GM19025 (cell line): ENCODE data around the gene HTR3B.
"Not testable (repeated sequence)": the region's sequence is repeated elsewhere in the genome, so short reads cannot be mapped to it uniquely, and the experiment has no call there.

Experiments used
- ATAC-seq: cut with Tn5 transposase; IDR thresholded peaks from one replicate; pipeline ENCODE4 v1.9.1; 2021; ENCODE audit warnings: mild to moderate bottlenecking, low read depth, moderate library complexity; ENCODE audit not compliant: unreplicated experiment

The HTR3B gene

GRCh38 chr11:113880971-113881370 is 23.6 kb upstream of the HTR3B start:
- ATAC-seq = no peak

GRCh38 chr11:113881856-113882255 is 22.7 kb upstream of the HTR3B start:
- ATAC-seq = no peak

GRCh38 chr11:113884361-113884836 is 20.2 kb upstream of the HTR3B start:
- ATAC-seq = no peak

GRCh38 chr11:113885897-113886296 is 18.7 kb upstream of the HTR3B start:
- no peak for ATAC-seq

- ATAC-seq = no peak
These were observed 15.7 kb upstream of the HTR3B start for GRCh38 chr11:113888848-113889247.

- no peak for ATAC-seq
These were observed 10.1 kb upstream of the HTR3B start for GRCh38 chr11:113894421-113894996.

- ATAC-seq = no peak
These were observed 9.0 kb upstream of the HTR3B start for GRCh38 chr11:113895367-113896155.

DNA sequence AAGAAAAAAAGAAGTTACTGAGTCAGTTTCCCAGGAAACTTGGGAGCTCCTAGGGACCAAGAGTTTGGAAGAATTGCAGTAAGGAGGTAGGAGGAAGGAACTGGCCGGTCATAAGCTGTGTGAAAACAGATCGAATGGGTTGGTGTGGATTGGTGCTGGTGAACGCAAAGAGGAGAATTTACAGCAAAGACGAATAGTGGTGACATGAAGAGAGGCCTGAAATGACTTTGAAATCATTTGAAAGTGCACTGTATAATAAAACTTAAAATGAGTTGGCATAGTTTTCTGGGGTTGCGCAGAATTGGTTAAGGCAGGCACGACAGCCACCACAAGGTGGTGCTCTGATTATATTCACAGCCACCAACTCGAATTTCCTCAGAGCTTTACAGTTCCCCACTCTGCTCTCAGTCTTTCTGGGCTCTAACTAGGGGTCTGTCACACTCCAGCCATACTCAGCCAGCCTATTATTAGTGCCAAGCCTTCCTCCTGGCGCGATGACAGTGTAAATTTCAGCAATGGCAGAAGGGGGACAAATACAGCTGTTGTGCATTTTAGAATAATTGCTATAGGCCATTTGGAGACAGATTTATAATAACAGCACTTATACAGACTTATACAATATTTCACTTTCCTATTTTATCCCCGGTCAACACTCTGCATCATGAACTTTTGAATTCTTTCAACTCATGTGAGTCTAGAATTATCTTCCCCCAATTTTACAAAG is 8.3 kb upstream of the HTR3B start:
- no peak for ATAC-seq

- ATAC-seq = no peak
These were observed 3.5 kb upstream of the HTR3B start for GRCh38 chr11:113901141-113901540.

DNA sequence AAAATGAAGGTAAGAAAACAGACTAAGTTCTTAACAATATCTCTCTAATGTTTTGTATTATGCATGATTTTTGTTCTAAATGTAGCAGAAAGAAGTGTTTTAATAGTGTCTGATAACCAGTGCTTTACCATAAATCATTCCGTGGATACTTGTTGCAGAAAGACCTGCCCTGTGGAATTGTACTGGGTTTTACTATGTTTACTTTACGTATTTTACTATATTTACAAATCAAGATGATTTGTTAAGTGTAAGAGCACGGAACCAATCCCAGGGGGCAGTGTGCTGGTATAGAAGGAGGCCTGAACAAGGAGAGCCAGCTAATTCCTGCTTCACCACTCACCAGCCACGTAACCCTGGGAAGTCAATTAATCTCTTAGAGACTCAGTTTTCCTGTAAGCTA is 1.4 kb downstream of the HTR3B start:
- ATAC-seq = no peak

DNA sequence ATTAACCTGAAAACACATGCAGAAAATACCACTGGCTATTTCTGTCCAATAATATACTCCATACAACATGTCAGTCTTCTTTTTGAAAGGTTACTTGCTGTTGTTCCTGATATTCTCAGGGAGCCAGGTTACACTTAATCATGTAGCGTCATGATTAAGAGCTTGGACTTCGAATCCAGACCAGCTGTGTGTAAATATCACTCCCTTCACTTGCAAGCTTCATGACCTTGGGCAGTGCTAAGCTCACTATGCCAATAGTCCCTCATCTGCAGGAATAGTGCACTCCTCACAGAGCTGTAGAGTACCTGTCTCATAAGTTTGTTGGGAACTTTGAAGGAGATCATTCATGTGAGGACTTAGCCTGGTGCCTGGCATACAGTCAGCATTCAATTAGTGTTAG is 1.9 kb downstream of the HTR3B start:
- no peak for ATAC-seq

DNA sequence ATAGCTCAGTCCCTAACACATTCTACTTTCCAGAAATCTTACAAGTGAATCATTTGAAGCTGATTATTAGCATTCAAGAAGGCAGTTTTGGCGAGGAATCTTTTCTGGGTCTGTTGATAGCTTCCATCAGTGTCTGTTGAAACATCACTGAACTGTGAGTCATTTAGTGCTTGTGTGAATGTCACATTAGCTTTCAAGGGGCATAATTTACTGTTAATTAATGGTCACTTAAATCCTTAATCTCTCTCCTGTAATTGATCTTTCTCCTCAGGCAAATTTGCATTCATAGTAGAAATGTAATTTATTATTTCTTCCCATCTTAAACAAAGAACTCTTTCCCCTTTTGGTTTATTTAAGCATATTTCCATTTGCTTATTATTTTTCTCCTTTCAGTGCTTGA is 2.6 kb downstream of the HTR3B start:
- no peak for ATAC-seq

- ATAC-seq = no peak
These were observed 3.1 kb downstream of the HTR3B start for GRCh38 chr11:113907681-113908080.

DNA sequence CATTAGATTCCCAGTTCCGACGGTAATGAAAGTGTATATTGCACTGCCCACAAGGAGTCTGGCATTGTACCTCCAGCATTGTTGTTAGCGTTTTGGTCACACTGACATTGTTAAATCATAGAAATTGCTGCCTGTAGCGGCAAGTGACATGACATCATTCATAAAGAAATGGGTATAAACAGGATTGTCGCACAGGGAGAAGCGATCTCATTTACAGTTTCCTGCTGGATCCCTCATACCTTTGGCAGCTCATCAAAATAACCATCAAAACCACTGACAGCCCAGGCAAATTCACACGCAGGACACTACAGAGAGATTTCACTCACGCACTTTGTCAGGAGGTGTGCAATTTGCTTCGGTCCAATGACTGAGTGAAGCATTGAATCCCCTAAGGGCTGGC is 3.5 kb downstream of the HTR3B start:
- ATAC-seq = no peak

DNA sequence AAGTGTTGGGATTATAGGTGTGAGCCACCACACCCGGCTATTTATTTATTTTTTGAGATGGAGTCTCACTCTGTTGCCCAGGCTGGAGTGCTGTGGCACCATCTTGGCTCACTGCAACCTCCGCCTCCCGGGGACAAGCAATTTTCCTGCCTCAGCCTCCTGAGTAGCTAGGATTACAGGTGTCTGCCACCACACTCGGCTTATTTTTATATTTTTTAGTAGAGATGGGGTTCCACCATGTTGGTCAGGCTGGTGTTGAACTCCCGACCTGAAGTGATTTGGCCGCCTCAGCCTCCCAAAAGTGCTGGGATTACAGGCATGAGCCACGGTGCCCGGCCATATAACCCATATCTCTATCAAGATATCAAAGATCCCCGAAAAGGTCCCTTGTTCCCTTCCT is 6.9 kb downstream of the HTR3B start:
- not testable (repeated sequence) for ATAC-seq

DNA sequence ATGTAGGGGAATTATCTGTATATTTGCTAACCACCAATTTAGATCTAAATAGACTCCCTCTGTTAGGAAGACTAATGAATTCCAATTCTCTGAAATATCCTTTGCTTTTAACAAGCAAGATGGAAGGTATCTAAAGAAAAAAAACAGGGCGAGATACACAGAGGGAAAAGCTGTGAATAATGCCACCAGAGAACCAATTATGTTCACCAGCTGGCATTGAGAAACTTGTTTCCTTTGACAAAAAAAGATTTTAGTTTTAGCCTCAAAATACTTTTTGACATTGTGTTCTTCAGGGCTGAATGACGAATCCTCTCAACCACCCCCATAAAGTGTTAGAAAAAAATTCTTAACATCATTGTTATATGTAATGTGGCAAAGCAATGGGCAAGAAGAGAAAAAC is 19.0 kb downstream of the HTR3B start:
- no peak for ATAC-seq

GRCh38 chr11:113926273-113927197 is 21.9 kb downstream of the HTR3B start:
- no peak for ATAC-seq

- ATAC-seq = no peak
These were observed 23.7 kb downstream of the HTR3B start for GRCh38 chr11:113928311-113928710.

GRCh38 chr11:113932788-113933187 is 28.2 kb downstream of the HTR3B start:
- no peak for ATAC-seq

GRCh38 chr11:113934193-113934592 is 29.6 kb downstream of the HTR3B start:
- not testable (repeated sequence) for ATAC-seq
